PC-9 (cell line): ENCODE measurements around the gene COL18A1.

ENCODE experiments used
- EZH2 ChIP-seq: fragments of 200-600 bp; sonication (generic); IDR thresholded peaks from 2 replicates; pipeline ENCODE4 v1.8.0; 2017; ENCODE audit warnings: antibody characterized with exemption, low read depth
- TF ChIP-seq, protein P1 (sequence below): fragments of 200-600 bp; sonication (generic); conservative IDR thresholded peaks from 2 replicates; pipeline ENCODE4 v1.6.1; 2017; ENCODE audit warnings: mixed run types, antibody characterized with exemption, mild to moderate bottlenecking, moderate library complexity

GRCh38 chr21:45538381-45539045 is 133.5 kb downstream of the COL18A1 start:
- TF ChIP-seq, protein P1, sequence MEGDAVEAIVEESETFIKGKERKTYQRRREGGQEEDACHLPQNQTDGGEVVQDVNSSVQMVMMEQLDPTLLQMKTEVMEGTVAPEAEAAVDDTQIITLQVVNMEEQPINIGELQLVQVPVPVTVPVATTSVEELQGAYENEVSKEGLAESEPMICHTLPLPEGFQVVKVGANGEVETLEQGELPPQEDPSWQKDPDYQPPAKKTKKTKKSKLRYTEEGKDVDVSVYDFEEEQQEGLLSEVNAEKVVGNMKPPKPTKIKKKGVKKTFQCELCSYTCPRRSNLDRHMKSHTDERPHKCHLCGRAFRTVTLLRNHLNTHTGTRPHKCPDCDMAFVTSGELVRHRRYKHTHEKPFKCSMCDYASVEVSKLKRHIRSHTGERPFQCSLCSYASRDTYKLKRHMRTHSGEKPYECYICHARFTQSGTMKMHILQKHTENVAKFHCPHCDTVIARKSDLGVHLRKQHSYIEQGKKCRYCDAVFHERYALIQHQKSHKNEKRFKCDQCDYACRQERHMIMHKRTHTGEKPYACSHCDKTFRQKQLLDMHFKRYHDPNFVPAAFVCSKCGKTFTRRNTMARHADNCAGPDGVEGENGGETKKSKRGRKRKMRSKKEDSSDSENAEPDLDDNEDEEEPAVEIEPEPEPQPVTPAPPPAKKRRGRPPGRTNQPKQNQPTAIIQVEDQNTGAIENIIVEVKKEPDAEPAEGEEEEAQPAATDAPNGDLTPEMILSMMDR, result no peak
- TF ChIP-seq EZH2, result no peak
